PC-3 (cell line): ENCODE data around the gene ANOS1. TPM values are rescaled to one million over a fixed set of nuclear protein-coding genes. Genes with fewer than 3 reads are reported as not detected.

Experiments
- ATAC-seq: fragments of 200-7000 bp; cut with Tn5 transposase; 2 replicates; pipeline ENCODE4 v1.9.1; 2020; ENCODE audit warnings: mild to moderate bottlenecking, moderate library complexity
- BruUV-seq: library from RNA; stranded (reverse); fragments of 400-500 nt; replicated peaks from 2 replicates; lab custom pipeline; 2021; lab: Mats Ljungman, UMichigan
- CTCF ChIA-PET: fragments of 300-600 bp; sonication (Branson Sonifier 250); formaldehyde crosslinking; loops from one replicate; lab custom pipeline; 2022; ENCODE audit warnings: antibody characterized with exemption; lab: Charles Lee
- POLR2A ChIA-PET: fragments of 300-600 bp; sonication (Branson Sonifier 250); formaldehyde crosslinking; loops from one replicate; lab custom pipeline; 2022; ENCODE audit warnings: antibody characterized with exemption; ENCODE audit not compliant: unreplicated experiment; lab: Charles Lee
- DNase-seq: peaks from one replicate; pipeline ENCODE4 v3.0.0-alpha.2; 2015
- H2AFZ ChIP-seq: fragments of 300-600 bp; sonication (generic); 2 replicates; pipeline ENCODE4 v1.6.0; 2016; ENCODE audit warnings: antibody characterized with exemption, low read length
- H3F3A ChIP-seq: fragments of 300-600 bp; sonication (generic); one replicate; pipeline ENCODE4 v1.6.0; 2017; ENCODE audit warnings: antibody characterized with exemption, low read length, control low read depth, mild to moderate bottlenecking; ENCODE audit not compliant: unreplicated experiment
- H3K27ac ChIP-seq: fragments of 300-600 bp; sonication (generic); 2 replicates; pipeline ENCODE4 v1.5.1; 2016; ENCODE audit warnings: mild to moderate bottlenecking, low read length
- H3K27me3 ChIP-seq: fragments of 300-600 bp; sonication (generic); 2 replicates; pipeline ENCODE4 v1.6.1; 2016; ENCODE audit warnings: low read length, mixed read lengths
- H3K36me3 ChIP-seq: fragments of 300-600 bp; sonication (generic); 2 replicates; pipeline ENCODE4 v1.6.1; 2016; ENCODE audit warnings: low read depth, mixed run types, low read length, mixed read lengths
- H3K4me1 ChIP-seq: fragments of 300-600 bp; sonication (generic); 2 replicates; pipeline ENCODE4 v1.5.1; 2016; ENCODE audit warnings: low read length; ENCODE audit not compliant: insufficient read depth
- H3K4me2 ChIP-seq: fragments of 300-600 bp; sonication (generic); 2 replicates; pipeline ENCODE4 v1.6.0; 2016; ENCODE audit warnings: low read length
- H3K4me3 ChIP-seq: fragments of 300-600 bp; sonication (generic); 2 replicates; pipeline ENCODE4 v1.5.1; 2016; ENCODE audit warnings: mild to moderate bottlenecking, low read length, mixed read lengths
- H3K79me2 ChIP-seq: fragments of 300-600 bp; sonication (generic); 2 replicates; pipeline ENCODE4 v1.6.1; 2017; ENCODE audit warnings: low read length, mixed read lengths
- H3K9ac ChIP-seq: fragments of 300-600 bp; sonication (generic); 2 replicates; pipeline ENCODE4 v1.6.0; 2016; ENCODE audit warnings: mild to moderate bottlenecking, low read length
- H3K9me2 ChIP-seq: fragments of 300-600 bp; sonication (generic); replicated peaks from 2 replicates; pipeline ENCODE4 v1.6.1; 2016; ENCODE audit warnings: mixed run types, low read length, mixed read lengths
- H3K9me3 ChIP-seq: fragments of 300-600 bp; sonication (generic); 2 replicates; pipeline ENCODE4 v1.6.1; 2016; ENCODE audit warnings: low read length, mixed read lengths
- H4K20me1 ChIP-seq: fragments of 300-600 bp; sonication (generic); 2 replicates; pipeline ENCODE4 v1.6.1; 2016; ENCODE audit warnings: low read length, mixed read lengths
- CTCF ChIP-seq: fragments of 300-600 bp; sonication (generic); conservative IDR thresholded peaks from 2 replicates; pipeline ENCODE4 v1.5.1; 2017; ENCODE audit warnings: antibody characterized with exemption, low read depth, mild to moderate bottlenecking, low read length
- EZH2 ChIP-seq: fragments of 300-600 bp; sonication (generic); IDR thresholded peaks from one replicate; pipeline ENCODE4 v1.6.1; 2017; ENCODE audit warnings: antibody characterized with exemption, mild to moderate bottlenecking, low read length; ENCODE audit not compliant: unreplicated experiment
- EZH2phosphoT487 ChIP-seq: fragments of 300-600 bp; sonication (generic); IDR thresholded peaks from 2 replicates; pipeline ENCODE4 v1.6.1; 2018; ENCODE audit warnings: mild to moderate bottlenecking, antibody characterized with exemption, low read length, borderline replicate concordance
- intact Hi-C: fragments of 100-400 bp; cut with micrococcal nuclease; formaldehyde crosslinking; loops from 2 replicates; pipeline ENCODE4 v1.9.0; 2023
- total RNA-seq: library from RNA; depleted of rRNA; stranded (reverse); fragments of >200 nt; gene quantifications from 2 replicates; pipeline ENCODE4 v1.2.3, GENCODE V29; 2014

The ANOS1 gene
- total RNA-seq, 1 experiment from 2014 or later = 3.5 TPM

DNA sequence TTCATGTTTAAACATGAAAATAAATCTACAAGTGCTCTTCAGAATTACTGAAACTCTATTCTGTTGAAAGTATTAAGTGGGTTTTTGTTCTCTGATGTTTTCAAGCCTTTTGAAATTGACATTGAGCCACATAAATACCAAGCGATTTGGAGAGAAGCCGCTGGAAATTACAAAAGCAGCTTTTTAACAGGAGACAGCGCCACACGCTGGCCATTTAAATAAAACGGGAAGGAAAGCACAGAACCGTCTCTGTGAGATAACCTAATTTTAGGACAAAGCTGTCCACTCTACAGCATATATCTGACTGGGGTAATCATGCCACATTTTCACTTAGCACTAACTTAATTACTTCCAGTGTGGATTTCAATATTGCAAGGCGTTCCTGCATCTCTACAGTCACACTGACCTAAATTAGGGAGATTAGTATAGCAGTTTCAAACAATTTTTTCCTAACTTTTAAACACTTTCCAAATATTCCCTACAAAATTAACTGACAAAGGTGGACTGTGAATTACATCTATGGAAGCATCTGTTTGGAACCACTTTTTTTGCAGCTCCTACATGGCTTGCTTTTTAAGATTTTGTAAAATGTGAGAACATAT, 6.8 kb upstream of the ANOS1 start:
- Histone ChIP-seq H3K9me2 (no peaks in the 10 kb centered on the region), H2AFZ (no peak overlapping the region), H3K9ac (no peak overlapping the region), H3K4me3 (no peak overlapping the region), H3K9me3 (no peaks in the 10 kb centered on the region), H3K4me2 (no peak overlapping the region), H3K27ac (no peak overlapping the region), H3F3A (no peaks in the 10 kb centered on the region), H3K27me3 (no peaks in the 10 kb centered on the region), H3K79me2 (no peaks in the 10 kb centered on the region), H4K20me1 (no peaks in the 10 kb centered on the region), H3K4me1 (no peaks in the 10 kb centered on the region), H3K36me3 (no peaks in the 10 kb centered on the region)
- ChIA-PET CTCF (interaction anchor here (0.5 to 0.6 kb wide), 3 partner anchors 30 to 232 kb away, joined by 3 to 9 read pairs (median 5); no protein-coding TSS in a partner anchor), POLR2A (no interaction called here)
- DNase-seq (peak; percentile 74), ATAC-seq (peak; percentile 48)
- intact Hi-C loops = loop anchor here (1.0 to 5.0 kb wide), 4 partner anchors 281 to 742 kb away; no protein-coding TSS in a partner anchor
- BruUV-seq = no TSS peak
- TF ChIP-seq EZH2 (no peak), CTCF (peak; percentile 79)

- CTCF ChIA-PET = interaction anchor here (0.5 kb wide), 1 partner anchor 231 kb away, joined by 9 read pairs; no protein-coding TSS in a partner anchor
- POLR2A ChIA-PET = no interaction called here
- no peaks in the 10 kb centered on the region for H3K27me3 ChIP-seq
- no peak overlapping the region for H3K27ac ChIP-seq
- no TSS peak for BruUV-seq
- ATAC-seq (no peak), DNase-seq (no peak)
- no peaks in the 10 kb centered on the region for H3K79me2 ChIP-seq
- no peaks in the 10 kb centered on the region for H4K20me1 ChIP-seq
- H3K9ac ChIP-seq = no peak overlapping the region
- intact Hi-C loops = loop anchor here (1.0 to 5.0 kb wide), 4 partner anchors 281 to 742 kb away; no protein-coding TSS in a partner anchor
- no peaks in the 10 kb centered on the region for H3K9me3 ChIP-seq
- no peaks in the 10 kb centered on the region for H3K4me1 ChIP-seq
- H3K4me3 ChIP-seq = no peak overlapping the region
- TF ChIP-seq EZH2phosphoT487 (no peak), CTCF (no peak), EZH2 (no peak)
- no peaks in the 10 kb centered on the region for H3K9me2 ChIP-seq
- H3F3A ChIP-seq = no peaks in the 10 kb centered on the region
- H3K36me3 ChIP-seq = no peaks in the 10 kb centered on the region
- H2AFZ ChIP-seq = no peak overlapping the region
- H3K4me2 ChIP-seq = no peak overlapping the region
Observed at GRCh38 chrX:8737883-8738282, 5.9 kb upstream of the ANOS1 start.
